ENCODE measurements around the gene LDLRAP1. TPM values are rescaled to one million over a fixed set of nuclear protein-coding genes. Genes with fewer than 3 reads are reported as not detected.

LDLRAP1 gene
- total and polyA plus RNA-seq, 9 of the 15 experiments (the other 6 are each of a cell fraction or from before 2014, with no cell fraction given): 0.56 to 29.6 (median 16.2) TPM

- POLR2A ChIA-PET: interaction anchor here (0.6 to 1.4 kb wide), 3 partner anchors 18 to 1572 kb away, joined by 3 to 4 read pairs (median 3); no protein-coding TSS in a partner anchor
- BruUV-seq (replicated peaks): no TSS peak
- Histone ChIP-seq H4K20me1 (replicated peaks; ENCODE audit: control insufficient read depth, insufficient read depth, low read length) (0 out of 2 replicates have a peak, but pooled peaks cover 5% of the 10 kb centered on the region), H3K27me3 (ENCODE audit: control insufficient read depth in 2 of 2, insufficient read depth in 2 of 2, low read length in 2 of 2) (peaks cover 34 to 59% of the 10 kb centered on the region in 2 experiments), H3K27ac (ENCODE audit: extremely low read depth, low read depth, low read length) (no peak overlapping the region), H3K79me2 (ENCODE audit: control insufficient read depth, insufficient read depth, low read length) (no peaks in the 10 kb centered on the region), H3K9ac (ENCODE audit: insufficient read depth in 1 of 2, low read depth in 2 of 2, low read length in 2 of 2) (no peak overlapping the region), H3K4me2 (ENCODE audit: insufficient read depth, low read length) (no peak overlapping the region), H3K36me3 (ENCODE audit: control insufficient read depth, insufficient read depth, low read length) (no peaks in the 10 kb centered on the region), H2AFZ (ENCODE audit: low read depth, low read length) (no peak overlapping the region), H3K9me1 (ENCODE audit: control insufficient read depth, insufficient read depth, low read length) (no peaks in the 10 kb centered on the region), H3K4me3 (no peak overlapping the region), H3K9me3 (replicated peaks; ENCODE audit: control insufficient read depth, insufficient read depth, low read depth, low read length) (no peaks in the 10 kb centered on the region), H3K4me1 (replicated peaks in 1 of 2; ENCODE audit: control insufficient read depth in 2 of 2, insufficient read depth in 2 of 2, low read length in 2 of 2) (peaks cover 0 to 18% of the 10 kb centered on the region in 2 experiments; a peak in 3 of 5 replicates)
- WGBS (ENCODE audit: insufficient coverage, low coverage, missing lambda C conversion rate): 11% methylated on average over 6 of the region's 6 CpGs
- TF ChIP-seq CC2D1A (IDR thresholded peaks at IDR 0.05) (no peak), BDP1 (IDR thresholded peaks at IDR 0.05; ENCODE audit: insufficient read depth, insufficient read length) (no peak), GATAD2B (IDR thresholded peaks at IDR 0.05; ENCODE audit: borderline replicate concordance) (no peak), ZNF239 (CRISPR knock-in tag; IDR thresholded peaks at IDR 0.05) (no peak), MTF1 (CRISPR knock-in tag; IDR thresholded peaks at IDR 0.05; ENCODE audit: borderline replicate concordance) (no peak), CBX8 (IDR thresholded peaks at IDR 0.05; ENCODE audit: borderline replicate concordance, extremely low read depth, low read depth, low read length, poor library complexity, severe bottlenecking) (no peak), ZSCAN32 (CRISPR knock-in tag; IDR thresholded peaks at IDR 0.05) (no peak), MITF (IDR thresholded peaks at IDR 0.05) (no peak), COPS2 (conservative IDR thresholded peaks at IDR 0.05) (no peak), EZH2 (IDR thresholded peaks at IDR 0.05; ENCODE audit: borderline replicate concordance, low read depth, low read length) (no peak), MAFG (tag; conservative IDR thresholded peaks at IDR 0.05) (no peak)
- CTCF ChIA-PET (ENCODE audit: low intra/inter-chr PET ratio): no interaction called here
- FAIRE-seq: no peak
- in situ Hi-C loops (cut with MboI) (no loop called here), intact Hi-C loops (cut with micrococcal nuclease) (no loop called here)
- no peak for DNase-seq (ENCODE audit: extremely low read depth in 1 of 4, low spot score in 3 of 4)
- no peak; the same call in 1 of the 3 replicates for ATAC-seq
Measured at GRCh38 chr1:25580927-25581326, 37.5 kb downstream of the LDLRAP1 start.

Data from K562 (cell line).